ENCODE results near the gene CXCL10.
"Not testable (repeated sequence)": the region's sequence is repeated elsewhere in the genome, so short reads cannot be mapped to it uniquely, and the experiment has no call there.

CXCL10 gene

DNA sequence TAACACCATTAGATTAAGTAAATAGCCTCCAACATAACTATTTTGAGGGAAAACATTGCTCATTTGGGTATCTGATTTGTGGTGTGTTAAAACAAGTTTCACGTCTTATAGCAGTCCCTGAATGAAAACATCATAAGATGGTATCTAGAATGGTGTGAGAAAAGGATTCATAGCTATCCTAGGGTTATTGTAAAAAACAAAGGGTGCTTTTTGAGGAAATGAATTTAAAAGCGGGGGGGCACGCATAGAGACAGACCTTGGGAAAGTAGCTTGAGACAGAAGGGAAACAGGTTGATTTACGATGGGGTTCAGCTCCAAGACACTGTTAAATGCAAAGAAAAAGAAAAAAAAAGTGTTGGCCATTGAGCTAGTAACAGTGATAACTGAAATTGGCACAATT, 768 bp upstream of the CXCL10 start:
- no peak for DNase-seq

DNA sequence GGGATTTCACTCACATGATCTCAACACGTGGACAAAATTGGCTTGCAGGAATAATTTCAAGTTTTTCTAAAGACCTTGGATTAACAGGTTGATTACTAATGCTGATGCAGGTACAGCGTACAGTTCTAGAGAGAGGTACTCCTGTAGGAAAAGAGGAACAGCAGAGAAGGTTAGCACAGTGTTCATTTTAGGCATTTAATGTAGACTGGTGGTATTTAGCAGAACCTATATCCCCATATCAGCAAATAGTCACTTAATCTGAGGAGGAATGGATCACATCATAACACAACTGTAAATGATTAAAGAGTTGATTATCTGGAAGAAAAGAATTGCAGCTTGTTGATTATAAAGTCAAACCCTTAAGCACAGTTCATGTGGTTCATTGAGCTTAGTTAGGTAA, 620 bp downstream of the CXCL10 start:
- no peak for DNase-seq

GRCh38 chr4:76022031-76022430, 1.3 kb downstream of the CXCL10 start:
- no peak for DNase-seq

- DNase-seq: no peak
Measured at GRCh38 chr4:76017056-76017686, 6.1 kb downstream of the CXCL10 start.

DNA sequence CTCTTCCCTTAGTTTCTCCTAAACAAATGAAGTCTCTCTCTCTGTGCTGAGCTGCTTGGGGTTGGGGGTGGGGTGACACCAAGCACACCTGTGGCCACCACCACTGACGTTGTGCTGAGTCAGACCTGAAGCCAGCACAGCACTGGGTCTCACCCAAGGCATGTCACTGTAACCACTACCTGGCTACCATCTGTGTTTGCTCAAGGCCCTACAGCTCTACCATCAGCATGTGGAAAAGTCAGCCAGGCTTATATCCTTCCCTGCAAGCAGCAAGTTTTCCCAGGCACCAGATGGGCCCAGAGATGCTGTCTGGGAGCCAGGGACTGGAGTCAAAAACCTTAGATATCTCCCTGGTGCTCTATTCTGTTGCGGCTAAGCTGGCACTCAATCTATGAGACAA, 6.9 kb downstream of the CXCL10 start:
- no peak for DNase-seq

- no peak for DNase-seq
Measured at GRCh38 chr4:76013540-76013939, 9.8 kb downstream of the CXCL10 start.

DNA sequence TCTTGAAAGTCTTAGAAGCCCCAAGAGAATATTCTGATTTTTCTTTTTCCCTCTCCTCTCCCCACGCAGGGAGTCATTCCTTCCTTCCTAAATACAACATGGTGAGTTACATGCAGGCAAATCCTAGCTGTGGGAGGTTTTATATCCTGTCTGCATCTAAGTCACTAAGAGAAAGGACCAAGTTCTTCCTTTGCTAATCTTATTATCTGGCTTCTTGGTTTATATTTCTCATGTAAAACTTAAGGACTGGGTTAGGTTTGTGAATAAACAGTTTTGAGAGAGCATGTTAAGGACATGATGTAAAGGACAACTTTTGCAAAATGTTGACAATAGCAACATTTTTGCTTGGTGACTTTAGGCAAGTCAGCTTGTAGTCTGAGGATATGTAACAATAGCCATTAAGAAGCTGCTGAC, 10.9 kb downstream of the CXCL10 start:
- DNase-seq: no peak

DNA sequence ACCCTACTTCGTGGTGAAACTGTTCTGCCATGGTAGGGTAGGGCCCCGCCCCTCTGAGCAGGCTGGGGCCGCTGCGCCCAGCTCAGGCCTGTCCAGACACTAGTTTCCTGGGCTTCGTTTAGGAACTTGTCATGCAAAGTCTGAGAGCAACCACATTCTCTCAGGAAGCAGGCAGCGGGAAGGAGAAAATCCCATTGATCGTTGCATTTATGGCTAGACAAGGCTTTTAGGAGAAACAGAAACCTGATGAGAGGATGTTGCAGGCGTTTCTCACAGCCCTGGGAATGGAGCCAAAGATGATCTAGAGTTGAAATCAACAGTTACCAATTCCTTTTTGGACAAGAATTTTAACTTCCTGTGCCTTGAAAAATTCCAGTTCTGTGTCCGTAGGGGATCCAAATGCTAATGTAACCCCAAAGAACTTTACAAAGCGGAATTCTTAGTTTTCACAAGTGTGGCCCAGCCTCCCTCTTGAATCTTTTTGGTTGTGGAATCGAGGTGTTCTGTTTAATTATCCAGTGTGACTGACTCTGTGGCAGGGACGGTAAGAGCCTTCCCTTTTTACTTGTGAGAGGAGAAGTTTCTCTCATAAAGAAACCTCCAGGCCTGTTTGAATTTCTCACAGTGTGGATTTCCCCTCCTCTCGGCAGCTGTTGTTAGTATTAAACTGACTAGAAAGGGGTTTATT, 11.5 kb downstream of the CXCL10 start:
- peak; percentile 60 for DNase-seq

DNA sequence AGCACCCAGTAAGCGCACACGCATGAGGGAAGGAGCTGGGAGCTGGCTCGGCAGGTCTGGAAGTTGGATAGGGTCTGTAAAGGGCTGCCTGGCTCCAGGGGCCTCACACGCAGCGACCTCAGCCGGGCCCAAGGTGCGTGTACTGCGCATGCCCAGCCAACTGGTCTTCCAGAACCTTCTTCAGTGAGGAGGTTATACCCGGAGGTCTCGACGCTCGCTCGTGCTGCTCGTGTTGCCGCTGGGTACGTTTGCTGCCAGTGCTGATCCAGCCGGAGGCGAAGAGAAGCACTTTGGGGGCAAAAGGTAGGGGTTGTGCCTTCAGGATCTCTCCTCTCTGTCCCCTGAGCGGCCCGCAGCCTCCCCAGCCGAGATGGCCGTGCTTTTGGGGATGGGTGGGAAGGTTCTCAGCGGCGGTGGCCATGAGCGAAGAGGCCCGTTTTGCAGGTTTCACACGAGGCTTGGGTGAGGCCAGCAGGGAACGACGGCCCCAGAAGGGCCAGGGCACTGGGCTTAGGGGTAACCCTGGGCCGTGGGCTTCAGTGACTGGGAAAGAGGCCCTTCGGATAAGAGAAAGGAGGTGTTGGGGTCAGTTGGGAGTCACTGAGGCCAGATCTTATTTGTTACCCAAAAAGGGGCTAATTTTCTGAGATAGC, 12.2 kb downstream of the CXCL10 start:
- no peak for DNase-seq

DNA sequence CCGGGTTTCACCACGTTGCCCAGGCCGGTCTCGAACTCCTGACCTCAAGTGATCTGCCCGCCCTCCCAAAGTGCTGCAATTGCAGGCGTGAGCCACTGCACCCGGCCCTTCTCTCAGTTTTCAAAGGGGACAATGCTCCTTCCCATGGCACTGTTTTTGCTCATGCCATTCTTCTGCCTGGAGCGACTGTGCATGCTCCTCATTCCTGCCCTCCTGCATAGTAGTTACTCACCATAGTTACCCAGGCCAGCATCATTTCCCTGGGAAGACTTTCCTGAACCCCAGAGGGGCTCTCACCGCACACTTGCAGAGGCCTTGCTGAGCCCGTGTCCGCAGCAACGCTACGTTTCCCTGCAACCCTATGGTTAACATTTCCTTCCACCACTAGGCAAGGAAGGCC, 12.7 kb downstream of the CXCL10 start:
- no peak for DNase-seq

DNA sequence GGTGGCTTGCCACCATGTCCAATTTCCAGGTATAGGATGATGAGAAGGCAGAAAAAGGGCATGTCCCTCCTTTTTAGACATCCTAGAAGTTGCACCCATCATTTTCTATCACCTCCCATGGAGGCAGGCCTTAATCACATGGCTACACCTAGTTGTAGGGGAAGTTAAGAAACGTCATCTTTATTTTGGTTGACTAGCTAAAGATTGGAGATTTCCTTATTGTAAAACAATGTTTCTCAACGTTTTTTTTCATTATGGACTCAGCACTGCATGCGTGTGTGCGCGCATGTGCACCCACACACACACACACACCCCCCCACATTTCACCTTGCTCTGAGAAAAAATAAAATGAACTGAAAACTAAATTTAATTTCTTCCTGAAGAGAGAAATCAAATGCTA, 14.0 kb downstream of the CXCL10 start:
- DNase-seq: no peak

DNA sequence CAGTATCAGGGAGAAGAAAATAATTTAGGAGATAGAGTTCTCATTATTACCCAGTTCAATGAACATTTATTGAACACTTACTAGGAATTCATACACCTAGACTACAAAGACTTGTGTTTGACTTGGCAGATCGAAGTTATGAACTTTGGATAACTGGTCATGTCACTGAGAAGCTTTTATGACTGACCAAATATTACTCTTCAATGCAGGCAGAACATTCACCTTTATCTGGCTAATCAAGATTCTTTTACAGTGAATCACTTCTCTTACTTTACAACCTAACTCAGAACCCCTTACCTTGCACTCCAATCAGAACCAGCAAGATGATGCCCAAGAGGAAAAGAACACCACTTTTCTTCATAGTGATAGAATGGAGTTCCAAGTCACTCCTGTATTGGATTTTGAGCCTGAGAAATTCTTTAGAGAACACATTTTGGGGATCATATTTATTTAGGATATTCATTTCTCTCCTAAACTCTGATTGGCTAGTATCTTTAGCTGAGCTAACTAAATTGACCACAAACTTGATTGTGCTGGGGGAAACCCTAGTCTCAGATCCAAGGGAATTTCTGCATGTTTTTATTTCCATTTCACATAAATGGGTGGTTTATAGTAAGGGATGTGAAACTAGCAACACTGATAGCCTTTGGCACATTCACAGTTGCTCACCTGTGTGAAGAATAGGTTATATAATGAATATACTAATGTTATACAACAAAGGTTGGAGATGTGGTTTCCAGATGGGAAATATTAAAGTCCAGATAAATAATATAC, 16.0 kb downstream of the CXCL10 start, which contains the start of gene CXCL9:
Gene CXCL9 (minus strand): TSS at position 421 of the 774 bp plus-strand sequence. CDS start 60 bp downstream, at position 361.
- no peak for DNase-seq

DNA sequence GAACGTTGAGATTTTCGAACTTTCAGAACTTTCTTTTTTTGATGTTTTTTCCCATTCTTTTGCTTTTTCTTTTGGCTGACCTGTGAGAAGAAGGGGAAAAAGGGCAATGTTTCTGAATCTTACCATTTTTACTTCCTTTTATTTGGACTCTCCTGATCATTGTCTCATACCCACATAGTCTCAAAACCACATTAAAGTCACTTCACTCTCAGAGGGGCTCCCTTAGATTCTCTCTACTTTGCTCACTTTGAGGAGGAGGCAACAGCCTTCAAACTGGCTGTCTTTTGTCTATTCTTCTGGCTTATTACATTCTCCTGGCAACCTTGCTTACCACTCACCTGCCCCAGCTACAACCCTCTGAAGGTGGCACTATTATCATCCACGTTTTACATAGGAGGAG, 19.7 kb downstream of the CXCL10 start:
- DNase-seq: no peak

DNA sequence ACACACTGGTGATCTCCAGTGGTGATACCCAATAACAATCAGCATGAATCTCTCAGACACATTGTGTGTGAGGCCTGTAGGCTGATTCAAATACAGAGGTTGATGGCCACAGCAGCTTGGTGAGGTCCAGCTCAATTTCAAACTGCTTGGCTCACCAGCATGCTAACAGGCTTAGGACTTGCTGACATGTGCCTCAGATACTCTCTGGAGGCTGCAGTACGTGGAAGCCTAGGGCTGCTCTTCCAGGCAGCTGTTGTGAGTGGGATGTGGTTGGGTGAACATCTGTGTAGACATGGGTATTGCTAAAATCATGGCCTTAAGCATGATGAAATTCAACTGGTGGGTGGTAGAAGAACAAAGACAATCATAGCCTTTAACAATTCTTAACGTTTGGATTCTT, 20.3 kb downstream of the CXCL10 start:
- DNase-seq: no peak

- no peak for DNase-seq
Measured at GRCh38 chr4:76002176-76002575, 21.1 kb downstream of the CXCL10 start.

DNA sequence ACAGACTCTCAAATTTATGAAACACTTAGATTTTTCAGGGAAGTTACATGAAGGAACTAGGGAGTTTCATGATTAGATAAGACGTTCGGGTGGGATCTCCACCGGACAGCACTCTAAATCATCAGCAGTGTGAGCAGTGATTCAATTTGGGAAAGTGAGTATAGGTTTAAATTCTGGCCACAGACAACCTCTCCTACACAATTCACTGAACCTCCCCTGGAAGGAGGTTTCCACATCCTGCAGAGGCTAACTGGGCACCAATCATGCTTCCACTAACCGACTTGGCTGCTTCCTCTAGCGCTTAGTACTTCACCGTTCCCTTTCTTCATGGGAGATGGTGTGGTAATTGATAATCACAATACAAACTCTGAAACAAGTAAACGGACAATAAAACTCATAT, 21.6 kb downstream of the CXCL10 start:
- DNase-seq: no peak

GRCh38 chr4:76000279-76000678, 23.0 kb downstream of the CXCL10 start:
- no peak for DNase-seq

- not testable (repeated sequence) for DNase-seq
Measured at GRCh38 chr4:75998525-75999147, 24.7 kb downstream of the CXCL10 start.

DNA sequence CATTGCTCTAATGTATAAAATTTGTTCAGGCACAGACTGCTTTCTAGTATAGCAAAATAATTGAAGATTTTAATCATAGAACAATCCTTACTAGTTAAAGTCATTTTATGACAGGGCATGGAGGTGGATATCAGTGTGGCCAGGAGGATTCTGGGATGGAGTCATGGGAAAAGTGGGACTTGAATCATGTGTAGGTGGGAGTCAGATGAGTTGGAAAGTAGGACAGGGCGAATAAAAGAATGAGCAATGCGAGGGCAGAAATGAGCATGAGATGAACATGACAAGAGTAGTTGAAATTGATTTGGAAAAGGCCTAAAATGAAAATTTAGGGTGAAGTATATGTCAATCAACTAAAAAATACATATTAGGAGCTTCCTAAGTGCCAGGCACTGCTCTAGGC, 25.4 kb downstream of the CXCL10 start:
- no peak for DNase-seq

DNA sequence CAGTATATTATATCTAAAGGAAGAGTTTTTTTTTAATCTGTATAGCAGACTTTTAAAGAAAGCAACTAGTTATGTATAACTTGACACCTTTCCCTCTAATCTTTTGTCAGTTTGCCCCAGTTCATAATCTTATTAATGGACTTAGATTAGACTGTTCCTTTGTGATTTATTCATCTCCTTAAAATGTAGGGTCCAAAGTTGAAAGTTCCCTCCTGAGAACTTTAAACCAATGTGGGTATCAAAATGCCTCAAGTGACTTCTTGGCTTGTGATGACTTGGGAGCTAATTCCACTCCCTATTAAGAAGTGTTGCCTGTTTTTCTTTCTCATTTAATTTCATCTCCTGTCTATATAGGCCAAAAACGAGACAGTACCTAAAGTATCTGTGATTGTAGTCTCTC, 26.2 kb downstream of the CXCL10 start:
- DNase-seq: no peak

- DNase-seq: no peak
Measured at GRCh38 chr4:75995727-75996126, 27.6 kb downstream of the CXCL10 start.

GRCh38 chr4:75992462-75992861, 30.8 kb downstream of the CXCL10 start:
- no peak for DNase-seq
